DMS153 treated with DMSO at 0.1 percent for 48 hours (cell line): Measurements from ENCODE around the gene POLR2A.
A peak's percentile ranks its signal among the peaks of the same experiment; 100 is the strongest.

Source experiments
- DNase-seq: peaks from one replicate; lab custom pipeline; 2025; ENCODE audit not compliant: unreplicated experiment; lab: John Stamatoyannopoulos, UW

POLR2A gene

GRCh38 chr17:7484067-7484918, at the start of gene POLR2A:
POLR2A (plus strand) TSS chr17:7484366.
- peak; percentile 48 for DNase-seq

- DNase-seq: no peak
Measured at GRCh38 chr17:7435676-7436555, 48.2 kb upstream of the POLR2A start.

GRCh38 chr17:7436556-7437368, 47.4 kb upstream of the POLR2A start:
- peak; percentile 31 for DNase-seq

DNA sequence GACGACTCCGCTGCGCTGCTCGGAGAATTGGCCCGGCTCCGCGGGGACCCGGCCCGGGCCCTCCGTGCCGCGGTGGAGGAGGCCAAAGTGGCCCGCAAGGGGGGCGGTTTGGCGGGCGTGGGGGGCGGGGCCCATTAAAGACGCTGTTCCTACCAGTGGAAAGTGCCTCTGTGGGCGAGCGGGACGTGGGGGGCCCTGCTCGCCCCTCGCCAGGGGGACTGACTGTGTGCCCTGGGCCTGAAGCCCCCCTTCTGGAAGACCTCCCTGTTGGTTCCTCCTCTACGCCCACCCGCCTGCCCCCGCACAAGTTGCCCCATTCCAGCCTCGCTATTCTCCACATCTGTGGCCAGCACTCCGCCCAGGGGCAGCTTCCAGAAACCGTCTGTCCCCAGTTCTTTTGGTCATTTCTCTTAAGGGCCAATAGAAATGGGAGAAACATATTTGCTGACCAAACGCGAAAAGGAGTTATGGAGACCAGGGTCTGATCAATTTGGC, 46.8 kb upstream of the POLR2A start:
- DNase-seq: no peak

- DNase-seq: no peak
Measured at GRCh38 chr17:7437950-7438614, 46.1 kb upstream of the POLR2A start.

DNA sequence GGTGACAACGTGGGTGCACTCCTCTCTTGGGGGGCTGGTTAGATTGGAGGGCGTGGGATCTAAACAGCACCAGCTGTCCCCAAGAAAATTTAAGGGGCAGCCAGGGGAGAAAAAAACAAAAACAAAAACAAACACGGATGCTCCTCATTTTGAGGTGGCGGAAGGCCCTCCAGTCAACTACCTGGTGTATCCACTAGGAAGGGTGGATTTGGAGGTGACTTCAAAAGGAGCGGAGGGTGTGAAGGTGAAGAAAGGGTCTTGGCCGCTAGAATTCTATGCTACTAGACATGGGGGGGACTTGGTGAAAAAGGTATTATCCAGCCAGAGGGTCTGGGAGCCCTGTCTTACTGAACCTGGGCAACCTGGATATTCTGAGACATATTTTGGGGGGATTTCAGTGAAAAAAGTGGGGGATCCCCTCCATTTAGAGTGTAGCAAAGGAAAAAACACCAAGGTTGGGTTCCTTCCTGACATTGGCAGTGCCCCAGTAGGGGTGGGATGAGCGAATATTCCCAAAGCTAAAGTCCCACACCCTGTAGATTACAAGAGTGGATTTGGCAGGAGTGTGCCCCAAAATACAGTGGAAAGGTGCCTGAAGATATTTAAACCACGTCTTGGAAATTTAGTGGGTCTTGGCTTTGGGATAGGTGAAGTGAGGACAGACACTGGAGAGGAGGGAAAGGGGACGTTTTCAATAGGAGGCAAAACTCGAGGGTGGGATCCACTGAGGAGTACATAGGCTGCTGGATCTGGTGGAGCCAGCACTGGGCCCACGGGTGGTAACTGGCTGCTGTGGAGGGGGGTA, 45.3 kb upstream of the POLR2A start:
- DNase-seq: no peak

- DNase-seq: no peak
Measured at GRCh38 chr17:7439462-7440112, 44.6 kb upstream of the POLR2A start, which contains the start of gene FGF11. FGF11 (plus strand) TSS chr17:7439512; CDS start chr17:7439621, 109 bp downstream.

DNA sequence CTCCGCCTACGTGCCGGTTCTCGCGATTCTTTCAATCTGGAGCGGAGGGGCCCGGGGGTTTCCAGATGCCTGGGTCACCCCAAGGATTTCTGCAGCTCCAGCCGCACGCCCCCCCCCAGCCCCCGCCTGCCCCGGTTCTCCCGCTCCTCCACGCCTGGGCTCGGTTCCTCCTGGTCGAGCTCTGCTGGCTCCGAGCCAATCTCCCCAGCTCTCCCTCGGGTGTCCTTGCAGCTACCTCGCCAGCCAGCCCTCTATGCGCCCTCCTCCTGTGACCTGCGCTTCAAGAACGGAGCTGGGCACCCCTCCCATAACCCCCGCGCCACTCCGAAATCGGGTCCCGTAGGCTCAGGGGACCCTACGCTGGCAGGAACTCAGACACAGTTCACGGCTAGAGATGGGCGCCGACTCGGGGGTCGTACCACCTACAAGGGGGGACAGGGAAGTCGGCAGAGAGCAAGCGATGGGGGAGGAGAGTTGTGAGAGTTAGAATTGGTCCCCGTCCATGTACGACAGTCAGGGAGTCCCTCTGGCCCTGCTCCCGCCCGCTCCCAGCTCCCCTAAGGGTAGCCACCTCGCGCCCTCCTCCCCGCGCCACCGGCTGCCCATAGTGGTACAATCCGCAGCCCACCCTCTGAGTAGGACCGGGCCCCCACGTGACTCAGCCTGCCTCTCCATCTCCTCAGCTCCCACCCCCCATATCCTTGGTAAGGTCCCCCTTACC, 43.9 kb upstream of the POLR2A start:
- no peak for DNase-seq

GRCh38 chr17:7440834-7441195, 43.4 kb upstream of the POLR2A start:
- no peak for DNase-seq

- DNase-seq: no peak
Measured at GRCh38 chr17:7441266-7441665, 42.9 kb upstream of the POLR2A start.

GRCh38 chr17:7442142-7442541, 42.0 kb upstream of the POLR2A start:
- no peak for DNase-seq

DNA sequence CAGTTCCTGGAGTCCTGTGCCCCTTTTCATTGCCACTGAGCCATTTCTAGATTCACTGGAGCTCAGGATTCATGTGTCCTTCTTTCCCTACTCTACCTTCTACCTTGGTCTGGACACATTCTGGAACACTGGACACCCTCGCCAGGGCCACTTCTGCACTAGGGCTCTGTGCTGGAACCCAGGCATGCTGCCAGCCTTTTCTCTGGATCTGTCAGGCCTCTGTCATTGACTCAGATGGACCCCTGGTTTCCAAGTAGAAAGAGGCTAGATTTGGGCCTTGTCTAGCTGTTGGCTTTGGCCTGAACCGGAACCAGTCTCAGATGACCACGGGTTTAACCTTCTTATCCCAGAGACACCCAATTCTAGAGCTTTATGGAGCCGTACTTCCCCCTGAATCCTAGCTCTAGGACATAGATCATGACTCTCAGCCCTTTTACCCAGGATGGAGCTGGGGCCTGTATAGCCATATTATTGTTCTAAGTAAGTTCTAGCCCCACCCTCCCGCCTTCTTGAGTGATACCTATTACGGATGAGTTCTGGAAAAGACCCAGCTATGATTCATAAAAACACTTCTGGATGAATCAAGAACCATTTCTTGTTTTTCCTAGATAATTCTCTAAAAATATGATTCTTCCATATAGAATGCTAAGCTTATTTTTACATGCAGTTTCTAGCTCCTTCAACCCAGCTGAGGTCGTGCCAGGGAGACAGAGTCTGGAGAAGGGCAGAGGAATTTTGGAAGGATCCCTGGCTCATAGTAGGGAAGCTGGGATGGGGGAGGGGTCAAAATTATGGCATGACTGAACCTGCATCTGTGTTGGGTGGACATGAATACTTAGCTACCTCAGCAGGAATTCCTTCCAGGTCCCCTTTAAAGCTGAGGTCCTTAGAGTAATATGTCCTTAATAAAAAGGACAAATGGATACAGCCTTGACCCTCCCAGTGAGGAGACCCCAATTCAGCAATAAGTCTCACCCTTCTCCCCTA, 40.4 kb upstream of the POLR2A start:
- no peak for DNase-seq

- no peak for DNase-seq
Measured at GRCh38 chr17:7444682-7445618, 39.2 kb upstream of the POLR2A start, which contains the start of gene CHRNB1. CHRNB1 (plus strand) TSS chr17:7445061; CDS start chr17:7445128, 67 bp downstream.

DNA sequence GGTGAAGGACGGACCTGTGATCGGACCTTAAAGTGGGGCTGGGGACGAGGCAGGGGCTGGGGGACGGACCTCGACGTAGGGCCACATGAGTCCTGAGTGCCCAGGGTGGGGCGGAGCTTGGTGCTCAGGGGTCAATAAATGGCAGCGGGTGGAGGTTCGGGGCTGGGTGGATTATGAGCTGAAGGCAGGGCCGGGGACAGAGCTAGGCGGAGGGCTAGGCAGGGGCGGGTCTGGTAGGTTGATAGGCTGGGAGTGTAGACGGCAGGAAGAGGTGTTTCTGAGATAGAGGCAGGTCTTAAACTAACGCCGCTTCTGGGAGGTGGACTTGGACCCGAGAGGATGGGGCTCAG, 38.6 kb upstream of the POLR2A start:
- no peak for DNase-seq

GRCh38 chr17:7448461-7448860, 35.7 kb upstream of the POLR2A start:
- DNase-seq: no peak

GRCh38 chr17:7459961-7460545, 24.1 kb upstream of the POLR2A start:
- DNase-seq: no peak
